ENCODE data around the gene ADCY3.

The ADCY3 gene

DNA sequence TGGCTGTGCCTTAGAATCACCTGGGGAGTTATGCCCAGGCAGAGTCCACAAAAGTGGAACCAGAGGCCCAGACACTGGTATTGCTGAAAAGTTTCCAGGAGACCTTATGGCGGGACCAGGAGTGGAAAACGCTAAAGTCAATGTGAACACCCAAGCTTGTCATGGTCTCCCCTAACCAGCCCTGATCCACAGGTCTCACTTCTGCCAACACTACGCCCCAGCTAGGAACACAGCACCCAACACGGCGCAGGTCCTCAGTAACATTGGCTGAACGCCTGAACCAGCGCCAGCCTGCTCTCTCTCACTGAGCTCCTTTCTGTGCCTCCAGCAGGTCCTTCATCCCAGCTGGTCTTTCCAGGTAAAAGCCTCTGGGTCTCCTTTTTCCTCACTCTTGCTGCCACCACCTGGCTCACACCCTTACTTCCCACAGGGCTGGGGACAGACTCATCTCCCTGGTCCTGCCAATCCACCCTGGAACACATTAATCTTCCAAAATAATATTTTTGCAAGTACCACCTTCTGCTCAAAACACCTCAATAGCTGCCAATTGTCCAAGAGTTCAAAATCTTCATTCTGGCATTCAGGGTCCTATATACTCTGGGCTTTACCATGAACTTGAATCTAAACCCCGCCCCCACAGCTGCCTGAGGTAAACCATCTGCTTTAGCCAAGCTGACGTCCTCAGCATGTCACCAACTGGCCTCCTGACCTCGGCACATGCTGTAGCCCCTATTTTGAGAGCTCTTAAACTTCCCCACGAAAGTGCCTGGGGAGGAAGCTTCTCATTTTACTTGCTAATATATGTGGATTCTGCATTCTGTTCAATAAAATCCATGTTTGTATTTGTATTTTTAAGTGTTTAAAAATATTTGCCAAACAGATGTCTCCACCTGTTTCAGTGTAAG, 34.6 kb downstream of the ADCY3 start:
- TF ChIP-seq, protein P1, sequence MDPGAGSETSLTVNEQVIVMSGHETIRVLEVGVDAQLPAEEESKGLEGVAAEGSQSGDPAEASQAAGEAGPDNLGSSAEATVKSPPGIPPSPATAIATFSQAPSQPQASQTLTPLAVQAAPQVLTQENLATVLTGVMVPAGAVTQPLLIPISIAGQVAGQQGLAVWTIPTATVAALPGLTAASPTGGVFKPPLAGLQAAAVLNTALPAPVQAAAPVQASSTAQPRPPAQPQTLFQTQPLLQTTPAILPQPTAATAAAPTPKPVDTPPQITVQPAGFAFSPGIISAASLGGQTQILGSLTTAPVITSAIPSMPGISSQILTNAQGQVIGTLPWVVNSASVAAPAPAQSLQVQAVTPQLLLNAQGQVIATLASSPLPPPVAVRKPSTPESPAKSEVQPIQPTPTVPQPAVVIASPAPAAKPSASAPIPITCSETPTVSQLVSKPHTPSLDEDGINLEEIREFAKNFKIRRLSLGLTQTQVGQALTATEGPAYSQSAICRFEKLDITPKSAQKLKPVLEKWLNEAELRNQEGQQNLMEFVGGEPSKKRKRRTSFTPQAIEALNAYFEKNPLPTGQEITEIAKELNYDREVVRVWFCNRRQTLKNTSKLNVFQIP (CRISPR knock-in tag; IDR thresholded peaks at IDR 0.05; ENCODE audit: borderline replicate concordance, low read depth) = no peak
- no peak for TF ChIP-seq ISL1 (CRISPR knock-in tag; IDR thresholded peaks at IDR 0.05)
- TF ChIP-seq TCF4 (CRISPR knock-in tag; IDR thresholded peaks at IDR 0.05; ENCODE audit: borderline replicate concordance) = no peak
- TF ChIP-seq, protein P2, sequence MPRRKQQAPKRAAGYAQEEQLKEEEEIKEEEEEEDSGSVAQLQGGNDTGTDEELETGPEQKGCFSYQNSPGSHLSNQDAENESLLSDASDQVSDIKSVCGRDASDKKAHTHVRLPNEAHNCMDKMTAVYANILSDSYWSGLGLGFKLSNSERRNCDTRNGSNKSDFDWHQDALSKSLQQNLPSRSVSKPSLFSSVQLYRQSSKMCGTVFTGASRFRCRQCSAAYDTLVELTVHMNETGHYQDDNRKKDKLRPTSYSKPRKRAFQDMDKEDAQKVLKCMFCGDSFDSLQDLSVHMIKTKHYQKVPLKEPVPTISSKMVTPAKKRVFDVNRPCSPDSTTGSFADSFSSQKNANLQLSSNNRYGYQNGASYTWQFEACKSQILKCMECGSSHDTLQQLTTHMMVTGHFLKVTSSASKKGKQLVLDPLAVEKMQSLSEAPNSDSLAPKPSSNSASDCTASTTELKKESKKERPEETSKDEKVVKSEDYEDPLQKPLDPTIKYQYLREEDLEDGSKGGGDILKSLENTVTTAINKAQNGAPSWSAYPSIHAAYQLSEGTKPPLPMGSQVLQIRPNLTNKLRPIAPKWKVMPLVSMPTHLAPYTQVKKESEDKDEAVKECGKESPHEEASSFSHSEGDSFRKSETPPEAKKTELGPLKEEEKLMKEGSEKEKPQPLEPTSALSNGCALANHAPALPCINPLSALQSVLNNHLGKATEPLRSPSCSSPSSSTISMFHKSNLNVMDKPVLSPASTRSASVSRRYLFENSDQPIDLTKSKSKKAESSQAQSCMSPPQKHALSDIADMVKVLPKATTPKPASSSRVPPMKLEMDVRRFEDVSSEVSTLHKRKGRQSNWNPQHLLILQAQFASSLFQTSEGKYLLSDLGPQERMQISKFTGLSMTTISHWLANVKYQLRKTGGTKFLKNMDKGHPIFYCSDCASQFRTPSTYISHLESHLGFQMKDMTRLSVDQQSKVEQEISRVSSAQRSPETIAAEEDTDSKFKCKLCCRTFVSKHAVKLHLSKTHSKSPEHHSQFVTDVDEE (CRISPR knock-in tag; IDR thresholded peaks at IDR 0.05) = no peak
- no peak for TF ChIP-seq ESRRG (CRISPR knock-in tag; IDR thresholded peaks at IDR 0.05)
- TF ChIP-seq ZFP30 (CRISPR knock-in tag; IDR thresholded peaks at IDR 0.05) = no peak
- TF ChIP-seq, protein P3, sequence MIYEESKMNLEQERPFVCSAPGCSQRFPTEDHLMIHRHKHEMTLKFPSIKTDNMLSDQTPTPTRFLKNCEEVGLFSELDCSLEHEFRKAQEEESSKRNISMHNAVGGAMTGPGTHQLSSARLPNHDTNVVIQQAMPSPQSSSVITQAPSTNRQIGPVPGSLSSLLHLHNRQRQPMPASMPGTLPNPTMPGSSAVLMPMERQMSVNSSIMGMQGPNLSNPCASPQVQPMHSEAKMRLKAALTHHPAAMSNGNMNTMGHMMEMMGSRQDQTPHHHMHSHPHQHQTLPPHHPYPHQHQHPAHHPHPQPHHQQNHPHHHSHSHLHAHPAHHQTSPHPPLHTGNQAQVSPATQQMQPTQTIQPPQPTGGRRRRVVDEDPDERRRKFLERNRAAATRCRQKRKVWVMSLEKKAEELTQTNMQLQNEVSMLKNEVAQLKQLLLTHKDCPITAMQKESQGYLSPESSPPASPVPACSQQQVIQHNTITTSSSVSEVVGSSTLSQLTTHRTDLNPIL (CRISPR knock-in tag; IDR thresholded peaks at IDR 0.05; ENCODE audit: low read depth) = no peak
- TF ChIP-seq ZNF565 (CRISPR knock-in tag; conservative IDR thresholded peaks at IDR 0.05; ENCODE audit: low read depth) = no peak

DNA sequence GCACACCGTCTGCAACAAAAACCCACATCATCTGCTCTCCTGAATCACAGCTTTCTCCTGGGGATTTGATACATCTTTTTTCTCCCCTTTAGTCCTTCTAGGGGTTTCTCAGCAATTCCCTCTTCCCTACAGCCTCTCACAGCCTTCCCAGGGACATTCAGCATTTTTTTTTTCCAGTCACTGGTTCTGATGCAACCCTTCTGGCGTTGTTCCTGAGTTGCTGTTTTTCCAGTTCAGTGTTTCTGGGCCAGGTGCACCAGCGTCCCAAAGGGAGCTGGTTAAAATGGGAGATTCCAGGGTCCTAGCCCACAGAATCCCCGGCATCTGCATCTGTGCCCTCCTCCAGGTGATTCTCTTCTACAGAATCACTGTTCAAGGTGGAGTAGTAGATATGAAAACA, 36.1 kb downstream of the ADCY3 start:
- no peak for ATAC-seq
- TF ChIP-seq ZNF8 (CRISPR knock-in tag; IDR thresholded peaks at IDR 0.05) = no peak
- TF ChIP-seq, protein P1 (CRISPR knock-in tag; IDR thresholded peaks at IDR 0.05; ENCODE audit: borderline replicate concordance, low read depth) = no peak
- no peak for TF ChIP-seq RARB (CRISPR knock-in tag; IDR thresholded peaks at IDR 0.05)
- TF ChIP-seq BACH2 (CRISPR knock-in tag; IDR thresholded peaks at IDR 0.05; ENCODE audit: borderline replicate concordance) = no peak
- TF ChIP-seq ZFP30 (CRISPR knock-in tag; IDR thresholded peaks at IDR 0.05) = no peak
- TF ChIP-seq, protein P2 (CRISPR knock-in tag; IDR thresholded peaks at IDR 0.05) = no peak
- no peak for TF ChIP-seq ZFP3 (CRISPR knock-in tag; IDR thresholded peaks at IDR 0.05)
- TF ChIP-seq, protein P4, sequence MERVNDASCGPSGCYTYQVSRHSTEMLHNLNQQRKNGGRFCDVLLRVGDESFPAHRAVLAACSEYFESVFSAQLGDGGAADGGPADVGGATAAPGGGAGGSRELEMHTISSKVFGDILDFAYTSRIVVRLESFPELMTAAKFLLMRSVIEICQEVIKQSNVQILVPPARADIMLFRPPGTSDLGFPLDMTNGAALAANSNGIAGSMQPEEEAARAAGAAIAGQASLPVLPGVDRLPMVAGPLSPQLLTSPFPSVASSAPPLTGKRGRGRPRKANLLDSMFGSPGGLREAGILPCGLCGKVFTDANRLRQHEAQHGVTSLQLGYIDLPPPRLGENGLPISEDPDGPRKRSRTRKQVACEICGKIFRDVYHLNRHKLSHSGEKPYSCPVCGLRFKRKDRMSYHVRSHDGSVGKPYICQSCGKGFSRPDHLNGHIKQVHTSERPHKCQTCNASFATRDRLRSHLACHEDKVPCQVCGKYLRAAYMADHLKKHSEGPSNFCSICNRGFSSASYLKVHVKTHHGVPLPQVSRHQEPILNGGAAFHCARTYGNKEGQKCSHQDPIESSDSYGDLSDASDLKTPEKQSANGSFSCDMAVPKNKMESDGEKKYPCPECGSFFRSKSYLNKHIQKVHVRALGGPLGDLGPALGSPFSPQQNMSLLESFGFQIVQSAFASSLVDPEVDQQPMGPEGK (CRISPR knock-in tag; IDR thresholded peaks at IDR 0.05; ENCODE audit: borderline replicate concordance) = no peak
- no peak for TF ChIP-seq ZNF70 (CRISPR knock-in tag; IDR thresholded peaks at IDR 0.05)
- no peak for TF ChIP-seq SNAI2 (CRISPR knock-in tag; IDR thresholded peaks at IDR 0.05)
- TF ChIP-seq, protein P3 (CRISPR knock-in tag; IDR thresholded peaks at IDR 0.05; ENCODE audit: low read depth) = no peak
- TF ChIP-seq TOX (CRISPR knock-in tag; IDR thresholded peaks at IDR 0.05; ENCODE audit: borderline replicate concordance) = no peak
- no peak for TF ChIP-seq ISL1 (CRISPR knock-in tag; IDR thresholded peaks at IDR 0.05)
- no peak for TF ChIP-seq PPARA (CRISPR knock-in tag; IDR thresholded peaks at IDR 0.05; ENCODE audit: borderline replicate concordance)
- TF ChIP-seq ZC3H10 (CRISPR knock-in tag; IDR thresholded peaks at IDR 0.05) = no peak

More for the DNA sequence above, 34.6 kb downstream of the ADCY3 start:
- no peak for ATAC-seq

Data from SK-N-SH treated with all-trans-retinoic acid at 6 μM for 48 hours (cell line).